Activated T-cell treated with anti-CD3 and anti-CD28 coated beads for 4 hours (primary cell): ENCODE measurements around the gene SH2D1A.
"Not testable (repeated sequence)": the region's sequence is repeated elsewhere in the genome, so short reads cannot be mapped to it uniquely, and the experiment has no call there.

Experiments used
- DNase-seq: peaks from one replicate; pipeline ENCODE4 v3.0.0-alpha.2; 2020

SH2D1A gene

DNA sequence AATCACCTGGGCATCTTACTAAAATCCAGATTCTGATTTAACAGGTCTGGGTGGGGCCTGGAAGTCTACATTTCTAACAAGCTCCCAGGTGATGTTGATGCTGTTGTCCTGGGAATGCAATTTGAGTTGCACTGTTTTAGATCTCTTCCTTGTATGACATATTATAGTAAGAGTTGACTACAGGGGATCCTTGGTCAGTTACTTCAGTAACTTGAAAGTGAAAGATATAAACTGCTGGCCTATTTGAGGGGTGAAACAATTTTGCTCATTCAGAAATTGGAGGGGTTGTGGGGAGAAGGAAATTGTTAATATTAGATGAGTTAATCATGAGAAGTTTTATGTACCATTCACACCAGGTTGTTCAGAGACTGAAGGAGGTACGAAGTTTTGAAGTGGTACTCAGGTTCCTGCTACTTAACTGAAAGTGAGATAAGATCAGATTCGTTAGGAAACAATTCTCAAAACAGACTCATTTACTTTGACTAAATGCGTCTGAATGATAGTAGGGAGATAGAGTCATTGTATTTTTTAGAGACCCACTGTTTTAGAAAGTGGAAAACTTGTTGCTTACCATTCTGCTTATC, 12.5 kb downstream of the SH2D1A start:
- no peak for DNase-seq

DNA sequence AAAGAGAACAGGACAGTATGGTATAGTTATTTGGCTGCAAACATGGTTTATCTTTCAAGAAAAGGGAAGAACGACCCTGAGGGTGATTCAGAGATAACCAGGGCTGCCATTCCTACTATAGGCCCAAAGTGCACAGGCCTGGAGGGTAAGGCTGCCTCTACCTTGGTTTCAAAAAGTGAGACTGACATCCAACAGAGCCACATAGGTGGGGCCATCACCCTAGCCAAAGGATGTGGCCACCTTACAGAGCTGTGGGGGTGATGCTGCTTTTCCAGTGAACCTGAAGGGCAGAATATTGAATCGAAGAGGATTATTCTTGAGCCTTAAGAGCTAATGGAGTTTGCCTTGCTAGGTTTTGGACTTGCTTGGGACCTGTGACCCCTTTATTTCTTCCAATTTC, 15.7 kb downstream of the SH2D1A start:
- DNase-seq, result no peak

- DNase-seq, result no peak
Measured at GRCh38 chrX:124362761-124363160, 16.4 kb downstream of the SH2D1A start.

DNA sequence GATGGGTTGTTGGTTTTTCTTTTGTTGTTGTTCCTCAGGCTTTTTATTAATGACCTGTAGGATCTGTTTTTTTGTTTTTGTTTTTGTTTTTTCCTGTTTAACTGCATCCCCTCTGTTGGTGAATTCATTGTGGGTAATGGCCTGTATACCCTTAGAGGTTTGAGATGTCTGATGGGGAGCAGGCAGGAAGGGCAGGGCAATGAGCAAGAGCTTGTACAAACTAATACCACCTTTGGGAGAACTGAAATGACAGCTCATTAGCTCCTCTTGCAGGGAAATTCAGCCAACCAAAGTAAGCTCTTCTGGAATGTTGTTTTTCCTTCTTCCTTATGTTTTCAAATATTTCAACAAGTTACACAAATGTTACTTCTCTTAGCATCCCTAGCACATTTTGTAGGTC, 23.4 kb downstream of the SH2D1A start:
- DNase-seq, result no peak

GRCh38 chrX:124373348-124373747, 27.0 kb downstream of the SH2D1A start:
- DNase-seq, result no peak

- DNase-seq, result no peak
Measured at GRCh38 chrX:124378643-124379042, 32.3 kb downstream of the SH2D1A start.

- no peak for DNase-seq
Measured at GRCh38 chrX:124383354-124383753, 37.0 kb downstream of the SH2D1A start.

GRCh38 chrX:124386401-124386800, 40.0 kb downstream of the SH2D1A start:
- DNase-seq, result no peak

DNA sequence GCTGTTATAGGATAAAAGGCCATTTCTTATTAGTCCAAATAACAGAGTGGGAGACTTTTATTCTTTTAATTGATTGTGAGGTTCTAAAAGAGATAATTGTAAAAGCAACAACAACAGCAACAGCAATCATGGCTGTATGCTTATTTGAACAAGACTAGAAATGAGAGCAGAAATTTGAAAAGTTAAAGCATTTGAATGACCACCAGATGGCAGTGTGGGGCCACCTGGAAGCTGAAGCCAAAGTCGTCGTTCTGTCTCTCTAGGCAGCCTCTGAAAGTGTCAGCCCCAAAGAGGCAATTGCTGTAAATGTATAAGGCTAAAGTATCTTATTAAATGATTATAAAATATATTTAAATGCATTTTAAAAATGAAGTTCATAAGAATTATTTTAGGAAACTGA, 42.2 kb downstream of the SH2D1A start:
- peak; percentile 46 for DNase-seq

GRCh38 chrX:124392794-124393193, 46.4 kb downstream of the SH2D1A start:
- DNase-seq, result no peak

DNA sequence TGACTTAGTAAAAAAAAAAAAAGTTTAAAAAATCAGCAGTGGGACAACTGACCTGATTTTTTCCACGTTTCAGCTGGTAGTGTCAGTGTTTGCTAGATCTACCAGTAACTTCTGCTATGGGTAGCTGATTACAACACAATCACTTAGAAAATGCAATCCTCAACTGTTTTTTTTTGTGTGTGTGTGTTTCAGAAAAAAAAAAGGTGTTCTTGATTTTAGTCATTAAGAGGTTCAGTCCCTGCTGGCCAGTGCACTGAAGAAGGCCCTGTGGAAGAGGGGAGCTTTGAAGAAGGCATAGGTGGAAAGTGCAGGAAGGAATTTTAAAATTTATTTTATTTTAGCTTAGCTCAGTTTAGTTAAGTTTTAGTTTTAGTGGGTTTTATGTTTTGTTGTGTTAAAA, 46.9 kb downstream of the SH2D1A start:
- DNase-seq, result no peak

- DNase-seq, result no peak
Measured at GRCh38 chrX:124393659-124394058, 47.3 kb downstream of the SH2D1A start.

DNA sequence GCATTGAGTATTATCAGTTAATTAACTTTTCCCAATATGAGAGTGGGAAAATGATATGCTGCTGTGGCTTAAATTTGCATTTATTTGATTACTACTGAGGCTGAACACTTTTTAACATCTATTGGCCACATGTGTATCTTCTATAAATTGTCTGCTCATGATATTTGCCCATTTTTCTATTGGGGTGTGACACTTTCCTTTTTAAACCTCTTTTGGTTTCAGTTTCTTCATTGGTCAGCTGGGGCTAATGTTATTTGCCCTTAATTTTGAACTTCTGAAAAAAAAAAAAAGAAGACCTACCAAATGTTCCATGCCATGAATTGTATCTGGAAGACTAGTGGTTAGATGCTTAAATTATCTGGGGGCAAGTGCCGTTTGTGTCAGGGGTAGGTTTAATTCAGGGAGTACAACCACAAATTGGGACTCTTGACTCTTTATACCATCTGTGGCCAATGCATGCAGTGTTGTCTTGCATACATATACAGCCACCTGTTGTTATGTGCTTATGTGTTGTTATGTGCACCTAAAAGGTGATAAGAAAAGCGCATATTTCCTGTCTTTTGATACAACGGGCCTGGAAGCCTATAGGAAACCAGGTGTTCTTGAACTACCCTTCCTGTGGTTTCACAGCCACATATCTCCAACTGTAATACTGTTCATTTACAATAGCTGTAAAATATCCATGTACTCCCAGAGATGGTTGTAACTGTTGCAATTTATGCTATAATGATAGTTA, 49.0 kb downstream of the SH2D1A start:
- no peak for DNase-seq

DNA sequence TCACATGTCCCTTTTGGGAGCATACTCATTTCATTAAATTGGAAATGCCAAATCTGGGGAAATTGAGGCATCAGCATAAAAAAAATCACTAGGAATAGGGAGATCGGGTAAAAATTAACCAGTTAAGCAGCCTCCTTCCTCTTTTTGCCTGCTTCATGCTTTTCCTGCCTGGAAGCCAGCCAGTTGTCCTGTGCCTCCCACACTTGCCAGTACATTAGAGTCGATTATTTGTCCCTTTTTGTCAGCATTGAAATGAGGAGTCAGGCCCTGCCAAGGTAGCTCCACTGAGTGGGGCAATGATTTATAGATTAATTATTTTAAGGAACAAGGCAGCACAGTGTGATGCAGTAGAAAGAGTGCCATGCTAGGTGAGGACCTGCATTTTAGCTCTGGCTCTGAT, 55.3 kb downstream of the SH2D1A start:
- DNase-seq, result no peak

DNA sequence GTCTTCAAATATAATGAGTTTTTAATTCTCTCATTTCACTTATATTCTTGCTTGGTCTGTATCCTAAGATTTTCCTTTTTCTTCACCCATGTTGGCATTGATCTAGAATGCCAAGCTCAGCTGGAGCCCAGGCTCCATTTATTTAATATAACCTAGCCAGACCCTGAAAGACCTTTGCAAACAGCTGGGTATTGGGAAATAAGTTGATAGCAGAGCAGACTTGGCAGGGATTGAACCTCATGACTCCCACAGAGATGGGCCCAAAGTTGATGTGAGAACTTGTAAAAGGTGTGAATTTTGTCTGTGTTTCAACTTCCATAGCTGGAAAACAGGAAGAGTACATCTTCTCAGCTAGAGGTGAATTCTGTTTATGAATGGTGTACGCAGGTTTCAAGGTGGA, 59.5 kb downstream of the SH2D1A start:
- DNase-seq, result no peak

- peak; percentile 54 for DNase-seq
Measured at GRCh38 chrX:124406294-124407014, 60.1 kb downstream of the SH2D1A start.

GRCh38 chrX:124407226-124407625, 60.9 kb downstream of the SH2D1A start:
- no peak for DNase-seq

DNA sequence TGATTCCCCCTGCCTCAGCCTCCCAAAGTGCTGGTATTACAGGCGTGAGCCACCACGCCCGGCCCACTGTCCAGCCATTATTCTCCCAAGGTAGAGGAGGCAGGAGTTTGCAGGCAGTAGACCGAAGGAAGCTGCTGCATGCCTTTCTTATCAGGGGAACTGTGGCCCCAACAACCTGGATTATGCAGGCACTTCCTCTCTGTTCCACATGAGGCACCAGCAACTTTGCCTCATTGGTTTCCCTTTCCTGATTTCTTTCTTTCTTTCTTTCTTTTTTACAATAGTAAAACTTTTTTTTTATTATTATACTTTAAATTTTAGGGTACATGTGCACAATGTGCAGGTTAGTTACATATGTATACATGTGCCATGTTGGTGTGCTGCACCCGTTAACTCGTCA, 62.0 kb downstream of the SH2D1A start:
- not testable (repeated sequence) for DNase-seq

- no peak for DNase-seq
Measured at GRCh38 chrX:124413244-124413643, 66.9 kb downstream of the SH2D1A start.

- no peak for DNase-seq
Measured at GRCh38 chrX:124414281-124414680, 67.9 kb downstream of the SH2D1A start.

DNA sequence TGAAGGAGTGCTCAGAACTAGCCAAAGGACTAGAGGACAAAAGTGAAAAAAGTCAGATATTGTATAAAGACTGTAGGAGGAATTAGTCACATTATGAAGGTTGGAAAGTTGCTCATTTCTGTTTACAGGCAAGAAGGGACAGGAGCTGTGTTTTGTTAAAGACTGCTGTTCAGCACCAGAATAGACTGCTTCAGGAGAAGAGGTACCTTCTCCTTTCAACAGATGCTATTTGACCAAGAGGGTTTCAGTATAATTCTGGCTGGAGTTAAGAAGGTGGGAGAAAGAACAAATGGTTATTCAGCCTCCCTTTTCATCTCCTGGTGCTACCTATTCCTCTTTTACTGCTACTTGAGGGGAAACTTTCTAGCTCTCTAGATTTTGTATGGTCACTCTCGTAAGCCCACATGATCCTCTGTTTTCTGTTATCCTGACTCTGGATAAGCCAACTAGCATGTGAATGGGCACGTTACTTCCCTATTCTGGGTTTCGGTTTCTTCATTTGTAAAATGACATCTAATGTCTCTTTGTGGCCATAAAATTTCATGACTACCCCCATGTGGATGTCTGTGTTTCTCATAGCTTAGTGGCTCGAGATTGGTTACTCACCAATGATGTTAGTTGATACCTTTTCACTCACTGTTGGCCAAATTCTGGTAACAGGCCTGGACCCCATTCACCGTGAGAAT, 68.9 kb downstream of the SH2D1A start:
- no peak for DNase-seq

DNA sequence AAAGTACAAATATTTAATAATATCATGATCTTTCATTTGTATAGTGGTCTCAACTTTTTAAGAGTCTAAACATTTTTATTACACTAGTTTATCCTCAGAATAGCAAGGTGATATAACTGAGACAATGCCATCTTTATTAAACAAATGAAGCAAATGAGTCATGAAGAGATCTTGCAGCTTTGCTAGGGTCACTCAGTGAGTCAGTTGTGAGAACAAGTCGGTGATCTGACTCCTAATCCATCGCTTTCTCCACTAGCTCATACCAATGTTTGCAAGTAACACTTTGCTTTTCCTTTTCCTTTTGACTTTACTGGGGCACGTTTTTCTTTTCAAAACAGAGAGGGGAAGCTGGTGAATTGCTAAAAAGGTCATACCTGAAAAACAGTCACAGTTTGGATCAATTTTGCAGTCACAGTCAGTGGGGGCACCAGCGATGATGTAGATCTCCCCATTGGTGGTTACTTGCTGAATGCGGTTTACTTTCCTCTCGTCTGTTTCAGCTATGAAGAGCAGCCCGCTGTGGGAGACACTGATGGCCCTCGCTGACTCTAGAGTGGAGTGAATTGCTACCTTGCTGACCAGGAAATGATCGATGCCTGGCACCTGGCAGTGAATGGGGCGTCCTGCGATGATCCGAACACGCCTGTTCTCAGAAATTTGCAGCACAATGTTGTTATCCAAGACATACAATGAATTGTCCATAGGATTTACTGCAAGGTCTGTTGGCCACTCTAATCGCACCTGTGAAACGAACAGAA, 75.7 kb downstream of the SH2D1A start:
- no peak for DNase-seq
